Islet of Langerhans (tissue), 1 donor: ENCODE measurements around the gene VTI1A.
A peak's percentile ranks its signal among the peaks of the same experiment; 100 is the strongest.
"Not testable (repeated sequence)": the region's sequence is repeated elsewhere in the genome, so short reads cannot be mapped to it uniquely, and the experiment has no call there.

Source experiments
- FAIRE-seq: peaks from one replicate; lab custom pipeline; 2011; peaks lifted over from hg19 to GRCh38; lab: Jason Lieb, UNC

VTI1A gene

GRCh38 chr10:112454910-112455779 lies 8.1 kb downstream of the VTI1A start:
- FAIRE-seq: no peak

- FAIRE-seq: no peak
Observed at GRCh38 chr10:112456533-112456932, 9.5 kb downstream of the VTI1A start.

DNA sequence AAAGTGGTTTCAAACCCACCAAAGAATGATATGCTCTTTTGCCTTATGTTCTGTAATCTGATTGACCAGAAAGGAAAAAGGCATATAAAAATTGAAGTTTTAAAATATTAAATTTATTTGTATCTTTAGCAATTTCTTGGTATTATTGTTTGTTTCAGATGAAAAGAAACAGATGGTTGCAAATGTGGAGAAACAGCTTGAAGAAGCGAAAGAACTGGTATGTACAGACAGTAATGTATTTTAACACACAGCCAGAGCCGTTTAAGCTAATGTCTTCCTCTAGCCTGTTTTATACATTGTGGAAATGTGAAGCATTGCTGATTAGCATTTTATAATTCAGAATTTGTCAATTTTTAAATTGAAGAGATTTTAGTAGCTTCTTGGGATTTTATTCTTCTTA lies 13.4 kb downstream of the VTI1A start:
- no peak for FAIRE-seq

GRCh38 chr10:112461029-112461887 lies 14.2 kb downstream of the VTI1A start:
- FAIRE-seq: no peak

DNA sequence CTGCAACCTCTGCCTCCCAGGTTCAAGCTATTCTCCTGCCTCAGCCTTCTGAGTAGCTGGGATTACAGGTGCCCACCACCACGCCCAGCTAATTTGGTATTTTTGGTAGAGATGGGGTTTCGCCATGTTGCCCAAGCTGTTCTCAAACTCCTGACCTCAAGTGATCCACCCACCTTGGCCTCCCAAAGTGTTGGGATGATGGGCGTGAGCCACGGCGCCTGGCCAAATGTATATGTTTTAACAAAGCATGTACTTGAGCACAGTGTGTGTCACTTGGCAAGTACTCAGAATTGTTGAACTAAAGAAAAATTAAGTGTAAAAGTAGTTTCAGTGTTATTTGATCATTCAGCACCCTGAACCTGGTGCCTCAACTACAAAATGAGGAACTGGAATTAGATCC lies 17.1 kb downstream of the VTI1A start:
- FAIRE-seq: not testable (repeated sequence)

DNA sequence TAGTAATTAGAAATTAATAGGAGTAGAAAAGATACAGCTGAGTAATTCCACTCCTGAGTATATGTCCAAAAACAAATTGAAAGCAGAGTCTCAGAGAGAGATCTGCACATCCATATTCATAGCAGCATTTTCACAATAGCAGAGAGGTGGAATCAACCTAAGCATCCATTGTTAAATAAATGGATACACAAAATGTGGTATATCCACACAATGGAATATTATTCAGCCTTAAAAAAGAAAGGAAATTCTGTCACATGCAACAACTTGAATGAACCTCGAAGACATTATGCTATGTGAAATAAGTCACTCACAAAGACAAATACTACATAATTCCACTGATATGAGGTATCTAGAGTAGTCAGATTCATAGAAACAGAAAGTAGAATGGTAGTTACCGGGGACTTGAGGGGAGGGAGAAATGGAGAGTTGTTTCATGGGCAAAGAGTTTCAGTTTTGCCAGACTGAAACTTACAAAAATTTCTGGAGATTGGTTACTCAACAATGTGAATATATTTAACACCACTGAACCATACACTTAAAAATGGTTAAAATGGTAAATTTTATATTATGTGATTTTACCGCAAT lies 18.4 kb downstream of the VTI1A start:
- no peak for FAIRE-seq

DNA sequence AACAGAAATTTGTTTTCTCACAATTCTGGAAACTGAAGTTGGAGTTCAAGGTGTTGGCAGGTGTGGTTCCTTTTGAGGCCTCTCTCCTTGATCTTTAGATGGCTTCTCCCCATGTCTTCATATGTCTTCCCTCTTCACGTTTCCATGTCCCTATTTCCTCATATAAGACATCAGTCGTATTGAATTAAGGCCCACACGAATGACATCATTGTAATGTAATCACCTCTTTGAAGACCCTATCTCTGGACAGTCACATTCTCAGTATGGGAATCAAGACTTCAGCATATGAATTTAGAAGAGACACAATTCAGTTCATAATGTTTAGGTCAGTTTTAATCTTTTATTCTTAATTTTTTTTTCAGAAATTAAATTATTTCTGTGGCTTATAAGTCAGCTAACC lies 19.8 kb downstream of the VTI1A start:
- no peak for FAIRE-seq

DNA sequence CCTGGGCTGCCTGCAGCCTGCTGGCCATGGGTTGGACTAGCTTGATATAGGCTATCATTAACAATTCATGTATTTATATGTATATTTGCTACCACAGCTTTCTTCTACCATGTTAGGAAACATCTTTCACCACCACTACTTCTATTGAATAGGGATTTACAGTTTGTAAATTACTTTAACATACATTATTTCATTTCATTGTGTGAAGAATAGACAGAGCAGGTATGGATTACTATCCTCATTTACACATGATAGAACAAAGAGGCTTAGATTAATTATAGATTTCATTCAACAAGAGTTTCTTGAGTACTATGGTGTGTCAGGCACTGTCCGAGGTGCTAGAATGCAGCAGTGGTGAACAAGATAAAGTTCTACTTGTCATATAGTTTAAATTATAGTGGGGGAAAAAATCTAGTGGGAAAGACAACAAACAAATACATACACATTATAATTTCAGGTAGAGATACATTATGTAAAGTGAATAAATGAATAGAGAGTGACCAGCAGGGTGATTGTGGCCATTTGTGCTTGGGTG lies 20.6 kb downstream of the VTI1A start:
- FAIRE-seq: no peak

DNA sequence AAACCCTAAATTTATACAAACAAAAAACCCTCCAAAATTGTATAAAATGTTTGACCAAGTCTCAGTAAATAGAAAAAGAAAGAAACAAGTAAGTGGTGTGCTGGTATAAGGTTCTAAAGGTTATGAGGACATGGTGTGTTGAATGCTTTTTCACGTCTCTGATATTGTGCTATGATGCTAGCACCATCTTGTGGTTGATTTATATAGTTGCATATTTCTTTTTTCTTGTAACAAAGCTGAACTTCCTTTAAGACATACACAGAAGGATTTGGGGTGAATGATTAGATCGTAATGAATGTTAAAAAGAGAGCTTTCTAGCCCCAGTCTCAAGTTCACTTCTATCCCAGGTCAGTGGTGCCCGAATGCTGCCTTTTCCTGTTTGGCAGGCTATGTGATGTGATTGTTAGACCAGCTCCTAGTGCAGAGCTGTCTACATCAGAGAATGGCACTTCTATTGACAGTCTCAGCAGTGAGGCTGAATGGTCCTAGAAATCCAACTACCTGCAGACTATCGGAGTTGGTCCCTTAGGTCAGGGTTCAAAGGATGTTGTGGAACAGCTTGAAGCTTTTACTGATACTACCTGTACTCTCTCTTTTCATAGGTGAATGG lies 25.0 kb downstream of the VTI1A start:
- FAIRE-seq: peak; percentile 96

DNA sequence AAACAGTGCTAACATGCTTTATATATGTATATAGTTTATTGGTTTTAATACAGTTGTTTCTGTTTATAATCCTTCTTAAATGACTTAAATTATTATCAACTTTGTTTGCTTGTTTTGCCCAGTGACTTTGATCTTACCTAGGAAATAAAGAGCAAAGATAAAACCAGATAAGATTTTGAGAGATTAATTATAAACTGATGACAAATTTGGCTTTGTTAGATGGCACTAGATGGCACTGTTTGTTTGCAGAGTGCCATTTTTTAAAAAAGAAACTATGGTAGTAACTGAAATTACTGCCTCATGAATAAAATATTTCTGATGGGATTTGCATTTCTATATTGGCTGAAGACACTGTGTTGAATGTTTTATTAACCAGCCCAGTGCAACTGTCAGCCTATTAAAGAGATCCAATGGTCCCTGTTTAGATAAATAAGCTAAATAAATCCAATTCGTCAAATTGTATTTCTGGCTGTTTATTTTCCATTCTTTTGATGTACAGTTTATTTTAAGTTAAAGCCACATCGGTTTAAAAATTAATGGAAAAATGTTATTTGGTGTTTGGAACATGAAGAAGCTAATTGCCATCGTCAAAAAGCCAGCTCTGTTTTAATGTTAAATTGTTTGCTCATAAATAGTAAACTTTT lies 28.7 kb downstream of the VTI1A start:
- FAIRE-seq: peak; percentile 94

- FAIRE-seq: no peak
Observed at GRCh38 chr10:112481602-112482001, 34.6 kb downstream of the VTI1A start.

DNA sequence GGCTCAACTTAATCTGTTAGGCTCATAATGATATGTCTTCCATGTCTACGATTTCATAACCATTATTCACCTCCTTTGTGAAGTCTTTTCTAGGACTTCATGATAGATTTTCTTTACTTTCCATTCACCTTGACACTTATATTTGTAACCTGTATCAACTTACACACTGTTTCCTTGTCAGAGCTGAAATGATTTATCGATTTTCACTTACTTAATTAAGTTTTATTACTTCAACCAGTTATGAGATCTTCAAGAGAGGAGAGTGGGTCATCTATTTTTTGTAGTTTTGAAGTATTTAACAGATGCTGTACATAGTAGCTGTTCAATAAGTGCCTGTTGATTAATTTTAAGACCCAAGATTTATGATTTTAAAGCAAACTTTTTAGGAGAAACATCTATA lies 37.4 kb downstream of the VTI1A start:
- no peak for FAIRE-seq

GRCh38 chr10:112487964-112488363 lies 40.9 kb downstream of the VTI1A start:
- no peak for FAIRE-seq

DNA sequence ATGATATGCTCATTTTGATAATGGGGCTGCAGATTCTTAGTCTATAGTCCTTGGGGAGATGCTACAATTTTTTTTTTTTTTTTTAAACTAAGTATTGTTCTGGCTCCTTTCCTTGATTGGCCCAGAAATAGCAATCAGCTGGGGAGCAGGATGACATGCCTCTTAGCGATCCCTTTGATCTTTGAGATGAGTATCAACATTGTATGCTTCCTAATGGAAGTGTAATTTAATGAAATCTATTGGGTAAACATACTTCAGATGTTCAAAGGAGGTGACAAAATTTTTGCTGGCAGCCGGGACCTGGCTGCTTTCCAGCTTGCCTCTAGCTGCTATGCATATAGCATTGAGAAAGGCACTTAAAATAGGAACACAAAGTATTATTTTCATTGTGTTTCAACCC lies 43.5 kb downstream of the VTI1A start:
- FAIRE-seq: no peak

- FAIRE-seq: no peak
Observed at GRCh38 chr10:112491144-112491543, 44.1 kb downstream of the VTI1A start.

DNA sequence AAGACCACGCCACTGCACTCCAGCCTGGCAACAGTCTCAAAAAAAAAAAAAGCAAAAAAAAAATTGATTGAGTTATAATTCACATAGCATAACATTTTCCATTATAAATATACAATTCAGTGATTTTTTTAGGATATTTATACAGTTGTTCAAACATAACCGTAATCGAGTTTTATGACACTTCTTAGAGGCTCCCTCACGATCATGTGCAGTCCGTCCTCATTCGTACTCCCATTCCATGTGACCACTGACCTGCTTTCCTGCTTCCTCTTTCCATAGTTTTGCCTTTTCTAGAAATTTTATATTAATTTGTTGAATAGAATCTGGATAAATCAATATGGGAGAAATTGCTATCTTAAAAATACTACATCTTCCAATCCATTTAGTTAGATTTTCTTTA lies 45.7 kb downstream of the VTI1A start:
- FAIRE-seq: no peak

DNA sequence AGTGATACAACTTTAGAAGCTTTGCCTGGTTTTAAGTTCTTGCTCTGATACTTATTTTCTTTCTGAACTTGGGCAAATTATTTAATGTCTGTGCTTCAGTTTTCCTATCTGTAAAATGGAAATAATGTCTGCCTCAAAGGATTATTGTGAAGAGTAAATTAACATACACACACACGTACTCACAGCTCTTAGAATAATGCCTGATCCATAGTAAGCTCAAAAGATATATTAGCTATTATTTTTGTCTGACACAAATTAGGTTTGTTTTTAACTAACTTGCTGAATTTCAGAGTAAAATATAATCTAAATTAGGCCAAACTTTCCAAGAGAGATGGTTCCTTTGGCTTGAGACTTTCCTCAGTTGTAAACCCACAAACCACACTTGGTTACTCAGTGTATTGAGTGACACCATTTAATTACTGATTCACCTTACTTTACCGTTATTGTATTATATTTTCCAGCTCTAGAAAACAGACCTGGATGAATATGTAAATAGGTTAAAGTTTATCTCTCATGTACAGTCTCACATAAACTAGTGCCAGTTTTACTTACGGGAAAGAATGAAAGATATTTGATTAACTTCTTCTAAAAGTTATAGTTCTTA lies 50.4 kb downstream of the VTI1A start:
- FAIRE-seq: no peak

DNA sequence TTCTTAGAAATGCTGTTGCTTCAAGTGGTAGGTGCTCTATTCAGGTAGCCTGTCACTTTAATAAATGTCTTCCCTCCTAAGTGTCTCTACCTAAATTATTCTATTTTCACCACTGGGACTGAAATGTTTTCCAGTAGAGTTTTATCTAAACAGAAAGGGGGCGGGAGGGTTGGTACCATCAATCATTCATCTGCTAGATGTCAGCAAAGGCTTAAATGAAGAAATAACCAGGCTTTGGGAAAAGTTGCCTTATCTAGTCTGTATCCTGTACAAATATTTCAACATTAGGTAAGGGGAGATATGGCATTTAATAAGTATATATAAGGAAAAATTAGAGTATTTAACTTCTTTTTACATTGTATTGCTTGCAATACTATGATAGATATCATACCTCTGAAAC lies 51.8 kb downstream of the VTI1A start:
- no peak for FAIRE-seq

GRCh38 chr10:112499985-112500384 lies 53.0 kb downstream of the VTI1A start:
- FAIRE-seq: not testable (repeated sequence)

DNA sequence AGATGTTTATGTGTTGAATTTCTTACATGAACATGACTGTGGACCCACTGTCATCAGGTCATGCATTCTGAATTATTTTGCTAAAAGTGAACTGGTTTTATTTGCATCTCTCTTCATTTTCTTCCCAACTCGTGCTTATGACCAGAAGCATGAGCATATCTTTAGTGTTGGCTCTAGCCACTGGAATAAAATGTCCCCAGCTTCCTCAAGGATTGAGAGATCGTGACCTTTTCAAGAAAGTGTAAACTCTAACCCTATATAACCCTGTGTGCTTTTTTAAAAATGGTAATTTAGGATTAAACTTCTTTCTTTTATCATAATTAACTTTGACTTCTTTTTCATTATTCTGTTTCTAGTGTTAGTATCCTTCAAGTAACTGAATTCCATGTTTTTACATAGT lies 55.5 kb downstream of the VTI1A start:
- FAIRE-seq: no peak

GRCh38 chr10:112503643-112504042 lies 56.6 kb downstream of the VTI1A start:
- no peak for FAIRE-seq
